ENCODE results near the gene TMEM132D. TPM values are rescaled to one million over a fixed set of nuclear protein-coding genes. Genes with fewer than 3 reads are reported as not detected.

The TMEM132D gene
- total and polyA plus RNA-seq, 4 experiments from 2014 or later = not detected

DNA sequence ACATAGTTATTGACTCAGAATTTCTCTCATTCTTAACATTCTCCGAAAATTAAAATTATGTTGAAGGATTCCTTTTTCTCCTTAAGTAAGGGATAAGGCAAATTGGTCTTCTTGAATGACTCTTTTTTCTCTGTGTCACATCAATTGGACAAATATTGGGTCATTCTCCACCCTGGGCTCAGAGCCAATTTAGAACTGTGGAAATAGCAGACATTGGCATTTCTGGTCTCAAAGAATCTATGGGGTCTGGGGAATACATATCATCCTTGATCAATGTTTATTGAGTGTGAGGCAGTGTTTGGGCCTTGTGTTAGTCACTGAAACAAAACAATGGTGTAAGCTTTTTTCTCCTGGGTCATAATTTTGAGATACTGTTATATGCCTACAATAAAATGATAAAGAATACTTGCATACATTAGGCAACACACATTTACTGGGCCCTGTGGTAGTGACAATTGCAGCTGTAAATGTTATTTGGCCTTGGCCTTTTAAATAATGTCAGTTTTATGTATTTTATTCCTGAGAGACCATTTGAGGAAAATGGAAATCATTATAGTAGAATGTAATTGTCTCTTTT lies 414.6 kb downstream of the TMEM132D start:
- Histone ChIP-seq H3K9me3 (ENCODE audit: control insufficient read depth in 1 of 2, low read length in 2 of 2) (no peaks in the 10 kb centered on the region), H3K27ac (ENCODE audit: low read depth, low read length) (no peak overlapping the region), H3K4me1 (ENCODE audit: insufficient read depth, low read length) (no peaks in the 10 kb centered on the region), H3K4me3 (ENCODE audit: low read length in 2 of 2) (no peak overlapping the region), H3K27me3 (ENCODE audit: insufficient read depth, low read length) (no peaks in the 10 kb centered on the region), H3K36me3 (ENCODE audit: insufficient read depth, low read length) (no peaks in the 10 kb centered on the region)
- H3K4me3 Mint-ChIP-seq = no peak overlapping the region
- peaks cover 0 to 12% (median 5%) of the 10 kb centered on the region in 8 donors for H3K9me3 Mint-ChIP-seq
- no peak for DNase-seq
- H3K27ac Mint-ChIP-seq = no peak overlapping the region
- intact Hi-C loops (cut with micrococcal nuclease) = no loop called here
- H3K27me3 Mint-ChIP-seq = no peaks in the 10 kb centered on the region
- POLR2A ChIA-PET (ENCODE audit: partially characterized antibody) = no interaction called here
- H3K36me3 Mint-ChIP-seq = no peaks in the 10 kb centered on the region
- H3K4me1 Mint-ChIP-seq = no peaks in the 10 kb centered on the region
- CTCF ChIA-PET (ENCODE audit: partially characterized antibody) = no interaction called here

DNA sequence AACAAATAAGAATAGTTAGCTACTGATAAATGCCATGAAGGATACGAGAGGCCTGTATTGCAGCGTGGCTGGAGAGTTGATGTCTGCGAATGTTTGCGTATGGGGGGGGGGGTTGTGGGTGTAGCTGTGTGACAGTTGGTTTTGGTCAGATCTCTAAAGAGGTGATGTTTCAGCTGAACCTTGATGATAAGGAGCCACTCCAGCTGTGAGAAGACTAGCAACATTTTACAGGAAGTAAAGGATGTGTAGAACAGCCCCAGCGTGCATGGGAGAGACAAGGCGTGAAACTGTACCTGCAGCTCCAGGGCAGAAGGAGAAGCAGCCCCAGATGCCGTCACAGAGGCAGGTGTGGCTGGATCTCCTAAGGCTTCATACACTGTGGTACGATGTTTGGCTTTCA lies 416.9 kb downstream of the TMEM132D start:
- ChIA-PET CTCF (ENCODE audit: partially characterized antibody) (no interaction called here), POLR2A (ENCODE audit: partially characterized antibody) (no interaction called here)
- intact Hi-C loops (cut with micrococcal nuclease) = no loop called here
- Mint-ChIP-seq H3K27me3 (no peaks in the 10 kb centered on the region), H3K36me3 (no peaks in the 10 kb centered on the region), H3K4me1 (no peaks in the 10 kb centered on the region), H3K9me3 (peaks cover 0 to 6% (median 3%) of the 10 kb centered on the region in 8 donors), H3K27ac (no peak overlapping the region), H3K4me3 (no peak overlapping the region)
- no peak overlapping the region for H3K27ac ChIP-seq (ENCODE audit: low read depth, low read length)
- no peaks in the 10 kb centered on the region for H3K36me3 ChIP-seq (ENCODE audit: insufficient read depth, low read length)
- H3K27me3 ChIP-seq (ENCODE audit: insufficient read depth, low read length) = no peaks in the 10 kb centered on the region
- H3K4me3 ChIP-seq (ENCODE audit: low read length in 2 of 2) = no peak overlapping the region
- no peak for DNase-seq
- H3K9me3 ChIP-seq (ENCODE audit: control insufficient read depth in 1 of 2, low read length in 2 of 2) = no peaks in the 10 kb centered on the region
- no peaks in the 10 kb centered on the region for H3K4me1 ChIP-seq (ENCODE audit: insufficient read depth, low read length)

DNA sequence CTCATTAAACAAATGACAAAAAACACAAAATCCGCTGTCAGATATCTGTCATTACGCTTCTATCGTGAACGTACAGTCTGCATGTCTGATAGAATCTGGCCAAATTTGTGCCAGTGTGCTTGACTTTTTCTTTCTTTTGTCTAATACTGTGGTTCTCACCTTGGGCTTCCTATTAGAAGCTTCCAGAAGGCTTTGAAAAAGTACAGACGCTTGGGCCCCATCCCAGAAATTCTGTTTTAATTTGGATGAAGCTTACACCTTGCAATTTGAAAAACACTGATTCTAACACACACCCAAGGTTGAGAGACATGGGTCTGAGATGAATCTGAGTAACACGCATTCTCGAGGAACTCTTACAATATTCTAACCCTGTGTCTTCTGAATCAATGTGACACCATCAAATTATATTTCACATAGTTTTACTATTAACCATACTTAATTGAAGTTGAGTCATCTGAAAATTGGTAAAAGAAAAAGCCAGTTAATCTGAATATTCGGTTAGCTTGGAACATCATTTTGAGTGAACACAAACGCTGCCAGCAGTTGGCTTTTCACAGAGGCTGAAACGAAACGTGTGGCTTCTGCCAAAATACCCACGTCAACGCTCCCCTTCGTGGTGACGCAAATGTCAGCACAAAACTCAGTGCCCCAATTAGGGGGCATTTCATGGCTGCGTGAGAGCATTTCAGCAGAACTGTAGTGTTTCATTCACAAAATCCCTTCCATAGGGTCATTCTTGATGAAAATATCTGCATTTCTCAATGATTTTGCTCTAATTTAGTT lies 420.5 kb downstream of the TMEM132D start:
- Mint-ChIP-seq H3K27ac (no peak overlapping the region), H3K4me3 (no peak overlapping the region), H3K36me3 (no peaks in the 10 kb centered on the region), H3K4me1 (no peaks in the 10 kb centered on the region), H3K27me3 (no peaks in the 10 kb centered on the region), H3K9me3 (peaks cover 0 to 7% (median 3%) of the 10 kb centered on the region in 8 donors)
- ChIA-PET POLR2A (ENCODE audit: partially characterized antibody) (no interaction called here), CTCF (ENCODE audit: partially characterized antibody) (no interaction called here)
- Histone ChIP-seq H3K27me3 (ENCODE audit: insufficient read depth, low read length) (no peaks in the 10 kb centered on the region), H3K9me3 (ENCODE audit: control insufficient read depth in 1 of 2, low read length in 2 of 2) (no peaks in the 10 kb centered on the region), H3K4me3 (ENCODE audit: low read length in 2 of 2) (no peak overlapping the region), H3K27ac (ENCODE audit: low read depth, low read length) (no peak overlapping the region), H3K4me1 (ENCODE audit: insufficient read depth, low read length) (no peaks in the 10 kb centered on the region), H3K36me3 (ENCODE audit: insufficient read depth, low read length) (no peaks in the 10 kb centered on the region)
- DNase-seq = no peak
- intact Hi-C loops (cut with micrococcal nuclease) = no loop called here

DNA sequence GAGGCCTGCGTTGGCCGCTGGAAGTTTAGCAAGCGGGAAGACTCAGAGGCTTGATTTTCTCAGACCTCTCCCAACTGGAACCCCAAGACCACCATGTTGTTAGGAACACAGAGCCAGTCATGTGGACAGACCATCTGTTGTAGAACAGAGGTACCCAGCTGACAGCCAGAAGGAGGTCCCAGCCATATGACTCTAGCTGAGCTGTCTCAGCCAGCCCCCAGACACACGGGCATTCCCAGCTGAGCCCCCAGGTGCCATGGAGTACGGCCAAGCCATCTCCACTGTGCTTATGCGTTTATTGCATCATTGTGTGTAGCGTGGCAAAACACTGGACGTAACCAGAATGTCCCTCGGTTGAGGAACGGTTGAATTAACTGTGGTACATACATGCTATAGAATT lies 421.9 kb downstream of the TMEM132D start:
- no peaks in the 10 kb centered on the region for H3K9me3 ChIP-seq (ENCODE audit: control insufficient read depth in 1 of 2, low read length in 2 of 2)
- no peaks in the 10 kb centered on the region for H3K4me1 ChIP-seq (ENCODE audit: insufficient read depth, low read length)
- no peaks in the 10 kb centered on the region for H3K36me3 ChIP-seq (ENCODE audit: insufficient read depth, low read length)
- no peak overlapping the region for H3K4me3 ChIP-seq (ENCODE audit: low read length in 2 of 2)
- POLR2A ChIA-PET (ENCODE audit: partially characterized antibody) = no interaction called here
- Mint-ChIP-seq H3K4me1 (no peaks in the 10 kb centered on the region), H3K27me3 (no peaks in the 10 kb centered on the region), H3K9me3 (peaks cover 0 to 10% (median 2%) of the 10 kb centered on the region in 8 donors), H3K4me3 (no peak overlapping the region), H3K27ac (no peak overlapping the region), H3K36me3 (no peaks in the 10 kb centered on the region)
- intact Hi-C loops (cut with micrococcal nuclease) = no loop called here
- H3K27me3 ChIP-seq (ENCODE audit: insufficient read depth, low read length) = no peaks in the 10 kb centered on the region
- no peak overlapping the region for H3K27ac ChIP-seq (ENCODE audit: low read depth, low read length)
- CTCF ChIA-PET (ENCODE audit: partially characterized antibody) = no interaction called here
- DNase-seq = no peak

DNA sequence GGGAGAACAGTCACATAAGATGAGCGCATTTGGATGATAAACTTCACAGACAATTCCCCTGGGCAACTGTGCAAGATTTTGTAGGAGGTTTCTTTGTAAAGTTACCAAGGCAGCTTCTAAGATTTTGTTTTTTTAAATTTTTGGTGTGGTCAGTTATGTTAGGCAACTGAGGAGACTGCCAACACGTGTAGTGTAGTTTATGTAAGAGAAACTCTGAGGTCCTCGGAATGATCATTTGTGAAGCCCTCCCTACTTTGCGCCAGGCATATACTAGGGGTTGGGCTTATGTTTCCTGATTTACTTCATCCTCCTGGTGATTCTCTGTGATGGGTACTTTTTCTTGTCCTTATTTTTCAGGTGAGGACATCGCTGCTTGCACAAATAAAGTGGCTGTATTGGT lies 433.6 kb downstream of the TMEM132D start:
- Mint-ChIP-seq H3K27me3 (no peaks in the 10 kb centered on the region), H3K4me1 (no peaks in the 10 kb centered on the region), H3K36me3 (no peaks in the 10 kb centered on the region), H3K9me3 (peaks cover 0 to 26% (median 5%) of the 10 kb centered on the region in 8 donors), H3K4me3 (no peak overlapping the region), H3K27ac (no peak overlapping the region)
- H3K9me3 ChIP-seq (ENCODE audit: control insufficient read depth in 1 of 2, low read length in 2 of 2) = no peaks in the 10 kb centered on the region
- ChIA-PET CTCF (ENCODE audit: partially characterized antibody) (no interaction called here), POLR2A (ENCODE audit: partially characterized antibody) (no interaction called here)
- DNase-seq = no peak
- intact Hi-C loops (cut with micrococcal nuclease) = no loop called here
- H3K27ac ChIP-seq (ENCODE audit: low read depth, low read length) = no peak overlapping the region
- no peak overlapping the region for H3K4me3 ChIP-seq (ENCODE audit: low read length in 2 of 2)
- H3K27me3 ChIP-seq (ENCODE audit: insufficient read depth, low read length) = no peaks in the 10 kb centered on the region
- H3K4me1 ChIP-seq (ENCODE audit: insufficient read depth, low read length) = no peaks in the 10 kb centered on the region
- H3K36me3 ChIP-seq (ENCODE audit: insufficient read depth, low read length) = no peaks in the 10 kb centered on the region

DNA sequence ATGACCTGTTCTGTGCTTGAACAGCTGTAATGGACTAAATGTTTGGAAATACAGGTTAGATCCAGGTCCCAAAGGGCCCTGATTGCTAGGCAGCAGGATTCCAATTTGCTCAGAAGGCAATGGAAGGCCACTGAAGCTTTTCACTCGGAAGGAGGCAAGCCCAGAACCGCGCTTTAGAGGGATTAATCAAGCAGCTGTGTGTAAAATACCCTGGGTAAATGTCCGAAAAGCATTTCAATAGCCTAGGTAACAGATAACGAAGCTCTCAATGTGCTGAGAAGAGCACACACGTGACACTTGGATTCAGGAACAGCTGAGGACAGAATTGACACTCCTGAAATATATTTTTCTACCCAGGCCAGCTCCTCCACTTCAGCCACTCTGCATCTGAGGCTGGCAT lies 436.1 kb downstream of the TMEM132D start:
- Mint-ChIP-seq H3K9me3 (peaks cover 0 to 21% (median 5%) of the 10 kb centered on the region in 8 donors), H3K27ac (no peak overlapping the region), H3K27me3 (no peaks in the 10 kb centered on the region), H3K4me1 (no peaks in the 10 kb centered on the region), H3K4me3 (no peak overlapping the region), H3K36me3 (no peaks in the 10 kb centered on the region)
- POLR2A ChIA-PET (ENCODE audit: partially characterized antibody) = no interaction called here
- CTCF ChIA-PET (ENCODE audit: partially characterized antibody) = no interaction called here
- intact Hi-C loops (cut with micrococcal nuclease) = no loop called here
- H3K27me3 ChIP-seq (ENCODE audit: insufficient read depth, low read length) = no peaks in the 10 kb centered on the region
- DNase-seq = no peak
- no peaks in the 10 kb centered on the region for H3K4me1 ChIP-seq (ENCODE audit: insufficient read depth, low read length)
- no peaks in the 10 kb centered on the region for H3K9me3 ChIP-seq (ENCODE audit: control insufficient read depth in 1 of 2, low read length in 2 of 2)
- H3K27ac ChIP-seq (ENCODE audit: low read depth, low read length) = no peak overlapping the region
- H3K4me3 ChIP-seq (ENCODE audit: low read length in 2 of 2) = no peak overlapping the region
- no peaks in the 10 kb centered on the region for H3K36me3 ChIP-seq (ENCODE audit: insufficient read depth, low read length)

DNA sequence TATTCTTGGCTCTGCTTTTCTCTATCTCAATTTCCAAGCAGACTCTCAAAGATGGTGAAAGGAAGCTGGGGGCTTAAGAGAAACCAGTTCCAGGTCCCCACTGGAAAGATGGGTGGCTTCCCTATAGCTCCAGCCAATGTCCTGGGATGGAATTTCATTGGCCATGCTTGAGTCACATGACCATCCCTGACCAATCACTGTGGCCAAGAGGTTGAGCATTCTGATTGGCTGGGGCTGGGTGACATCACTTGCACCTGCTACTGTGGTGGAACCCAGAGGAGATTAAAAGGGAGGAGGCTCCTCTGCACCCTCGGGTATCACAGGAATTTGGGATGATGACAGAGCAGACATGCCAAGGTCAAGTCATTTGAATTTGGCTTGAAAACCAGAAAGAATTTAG lies 436.5 kb downstream of the TMEM132D start:
- Histone ChIP-seq H3K27ac (ENCODE audit: low read depth, low read length) (no peak overlapping the region), H3K4me3 (ENCODE audit: low read length in 2 of 2) (no peak overlapping the region), H3K9me3 (ENCODE audit: control insufficient read depth in 1 of 2, low read length in 2 of 2) (no peaks in the 10 kb centered on the region), H3K27me3 (ENCODE audit: insufficient read depth, low read length) (no peaks in the 10 kb centered on the region), H3K4me1 (ENCODE audit: insufficient read depth, low read length) (no peaks in the 10 kb centered on the region), H3K36me3 (ENCODE audit: insufficient read depth, low read length) (no peaks in the 10 kb centered on the region)
- peaks cover 0 to 21% (median 5%) of the 10 kb centered on the region in 8 donors for H3K9me3 Mint-ChIP-seq
- no peaks in the 10 kb centered on the region for H3K4me1 Mint-ChIP-seq
- DNase-seq = no peak
- H3K27ac Mint-ChIP-seq = no peak overlapping the region
- intact Hi-C loops (cut with micrococcal nuclease) = no loop called here
- no peak overlapping the region for H3K4me3 Mint-ChIP-seq
- CTCF ChIA-PET (ENCODE audit: partially characterized antibody) = no interaction called here
- H3K36me3 Mint-ChIP-seq = no peaks in the 10 kb centered on the region
- POLR2A ChIA-PET (ENCODE audit: partially characterized antibody) = no interaction called here
- no peaks in the 10 kb centered on the region for H3K27me3 Mint-ChIP-seq

All from CD4-positive, alpha-beta memory T cell (primary cell).